GM18867 (cell line): ENCODE measurements around the gene CDH8.

Source experiments
- ATAC-seq: cut with Tn5 transposase; IDR thresholded peaks from one replicate; pipeline ENCODE4 v1.9.1; 2021; ENCODE audit warnings: mild to moderate bottlenecking, moderate library complexity; ENCODE audit not compliant: unreplicated experiment

CDH8 gene, protein sequence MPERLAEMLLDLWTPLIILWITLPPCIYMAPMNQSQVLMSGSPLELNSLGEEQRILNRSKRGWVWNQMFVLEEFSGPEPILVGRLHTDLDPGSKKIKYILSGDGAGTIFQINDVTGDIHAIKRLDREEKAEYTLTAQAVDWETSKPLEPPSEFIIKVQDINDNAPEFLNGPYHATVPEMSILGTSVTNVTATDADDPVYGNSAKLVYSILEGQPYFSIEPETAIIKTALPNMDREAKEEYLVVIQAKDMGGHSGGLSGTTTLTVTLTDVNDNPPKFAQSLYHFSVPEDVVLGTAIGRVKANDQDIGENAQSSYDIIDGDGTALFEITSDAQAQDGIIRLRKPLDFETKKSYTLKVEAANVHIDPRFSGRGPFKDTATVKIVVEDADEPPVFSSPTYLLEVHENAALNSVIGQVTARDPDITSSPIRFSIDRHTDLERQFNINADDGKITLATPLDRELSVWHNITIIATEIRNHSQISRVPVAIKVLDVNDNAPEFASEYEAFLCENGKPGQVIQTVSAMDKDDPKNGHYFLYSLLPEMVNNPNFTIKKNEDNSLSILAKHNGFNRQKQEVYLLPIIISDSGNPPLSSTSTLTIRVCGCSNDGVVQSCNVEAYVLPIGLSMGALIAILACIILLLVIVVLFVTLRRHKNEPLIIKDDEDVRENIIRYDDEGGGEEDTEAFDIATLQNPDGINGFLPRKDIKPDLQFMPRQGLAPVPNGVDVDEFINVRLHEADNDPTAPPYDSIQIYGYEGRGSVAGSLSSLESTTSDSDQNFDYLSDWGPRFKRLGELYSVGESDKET

DNA sequence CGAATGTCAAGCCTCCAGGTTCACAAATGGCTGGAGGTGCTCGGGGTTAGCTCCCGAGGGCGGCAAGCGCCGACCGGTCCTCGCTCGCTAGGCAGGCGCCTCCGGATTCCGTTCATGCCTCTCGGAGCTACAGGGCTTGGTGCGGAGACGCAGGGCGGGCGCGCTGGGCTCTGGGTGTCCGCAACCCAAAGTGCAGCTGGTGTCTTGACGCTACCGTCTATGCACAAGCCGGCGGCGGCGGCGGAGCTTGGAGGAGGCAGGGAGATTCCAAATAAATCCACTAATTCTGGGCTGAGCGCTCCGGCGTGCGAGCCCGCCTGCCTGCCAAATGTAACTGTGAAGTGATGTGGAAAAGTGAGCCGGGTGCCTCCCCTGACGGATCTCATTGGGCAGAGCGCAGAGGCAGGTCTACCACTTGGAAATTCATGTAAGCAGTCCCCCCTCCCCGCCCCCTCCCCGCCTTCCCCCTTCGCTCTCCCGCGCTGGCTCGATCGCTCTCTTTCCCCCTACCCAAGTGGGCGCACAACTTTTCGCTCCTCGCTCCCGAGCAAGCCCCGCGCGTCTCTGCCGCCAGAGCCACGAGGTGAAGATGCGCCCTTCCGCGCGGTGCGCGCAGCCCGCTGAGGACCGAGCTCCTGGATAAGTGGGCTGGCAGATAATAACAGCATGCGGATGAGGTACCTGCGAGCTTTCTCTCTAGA, at the start of gene CDH8:
Gene CDH8 (minus strand): TSS at position 338 of the 701 bp plus-strand sequence. CDS start 15,035 bp downstream, outside the sequence.
- ATAC-seq, result no peak

GRCh38 chr16:62079236-62079635, 43.0 kb upstream of the CDH8 start:
- ATAC-seq, result no peak

DNA sequence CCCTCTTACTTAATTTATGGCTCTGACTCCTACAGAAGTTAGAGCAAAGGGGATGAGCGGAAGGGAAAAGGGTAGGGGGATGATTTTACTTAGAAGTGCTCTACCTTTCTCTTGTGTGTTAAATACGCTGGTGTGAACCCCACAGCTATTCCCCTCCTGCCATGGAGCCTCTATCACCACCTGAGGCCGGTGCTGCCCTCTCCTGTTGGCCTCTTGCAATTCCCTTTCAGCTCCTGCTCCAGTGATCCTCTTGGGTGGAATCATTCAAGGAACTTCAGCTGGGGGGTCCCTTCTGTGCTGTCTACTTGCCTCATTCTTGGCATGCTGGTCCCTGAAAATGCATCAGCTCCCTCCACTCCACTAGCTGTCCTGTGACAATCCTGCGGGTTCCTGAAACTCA, 41.8 kb upstream of the CDH8 start:
- ATAC-seq, result peak; percentile 44

DNA sequence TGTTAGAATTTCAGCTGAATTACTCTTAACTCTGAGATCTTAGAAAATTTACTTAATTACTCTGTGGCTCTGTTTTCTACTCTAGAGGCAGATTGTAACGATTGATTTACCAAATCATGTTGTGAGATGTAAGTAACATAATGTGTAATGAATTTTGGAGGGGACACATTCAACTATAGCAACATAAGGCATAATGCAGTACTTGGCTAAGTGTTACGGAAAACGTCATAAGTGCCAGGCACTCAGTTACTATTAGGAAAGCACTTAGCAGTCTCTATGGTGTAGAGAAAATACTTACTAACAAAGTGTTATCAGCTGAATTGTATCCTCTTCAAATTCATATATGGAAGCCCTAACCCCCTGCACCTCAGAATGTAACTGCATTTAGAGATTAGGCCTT, 40.6 kb upstream of the CDH8 start:
- ATAC-seq, result no peak

DNA sequence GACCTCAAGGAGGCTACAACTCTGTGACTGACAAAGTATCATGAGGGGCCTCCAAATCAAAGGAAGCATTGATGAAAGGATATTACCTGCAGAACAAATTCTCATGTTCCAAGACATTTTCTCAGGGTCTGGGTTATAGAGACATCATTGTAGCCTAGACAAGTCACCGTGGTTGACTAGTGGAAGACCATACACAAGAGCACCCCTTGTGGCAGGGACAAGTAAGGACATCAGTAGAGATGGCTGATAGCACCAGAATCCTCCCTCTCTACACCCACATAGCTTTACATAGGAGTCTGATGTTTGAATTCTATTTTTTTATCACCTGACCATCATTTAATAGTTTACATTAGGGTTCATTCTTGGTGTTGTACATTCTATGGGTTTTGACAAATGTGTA, 32.5 kb upstream of the CDH8 start:
- peak; percentile 80 for ATAC-seq

GRCh38 chr16:62067981-62068380, 31.7 kb upstream of the CDH8 start:
- no peak for ATAC-seq

GRCh38 chr16:62067182-62067581, 30.9 kb upstream of the CDH8 start:
- no peak for ATAC-seq

- no peak for ATAC-seq
Observed at GRCh38 chr16:62066747-62067146, 30.5 kb upstream of the CDH8 start.

- ATAC-seq, result no peak
Observed at GRCh38 chr16:62064173-62064572, 27.9 kb upstream of the CDH8 start.

- no peak for ATAC-seq
Observed at GRCh38 chr16:62060089-62060488, 23.9 kb upstream of the CDH8 start.

- no peak for ATAC-seq
Observed at GRCh38 chr16:62059527-62059926, 23.3 kb upstream of the CDH8 start.

- no peak for ATAC-seq
Observed at GRCh38 chr16:62058412-62058811, 22.2 kb upstream of the CDH8 start.

- no peak for ATAC-seq
Observed at GRCh38 chr16:62051942-62052341, 15.7 kb upstream of the CDH8 start.

- ATAC-seq, result no peak
Observed at GRCh38 chr16:62050793-62051192, 14.6 kb upstream of the CDH8 start.

DNA sequence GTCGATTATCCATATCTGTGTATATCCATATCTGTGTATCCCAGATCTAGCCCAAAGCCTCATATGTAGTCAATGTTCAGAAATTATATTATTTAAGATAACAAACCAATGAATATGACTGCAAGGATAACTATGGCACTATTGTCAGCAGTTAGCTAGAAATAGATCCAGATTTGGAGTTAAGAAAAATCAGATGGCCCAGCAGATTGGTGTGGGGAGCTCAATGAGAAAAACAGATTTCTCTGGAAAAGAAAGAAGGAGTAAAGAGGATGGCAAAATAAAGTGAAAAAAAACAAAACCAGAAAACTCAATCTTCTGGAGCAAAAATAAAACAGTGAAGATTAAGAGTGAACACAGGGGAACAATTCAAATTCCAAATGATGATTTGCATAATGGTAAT, 10.6 kb upstream of the CDH8 start:
- no peak for ATAC-seq

GRCh38 chr16:62041401-62041800, 5.2 kb upstream of the CDH8 start:
- ATAC-seq, result peak; percentile 69

GRCh38 chr16:62038646-62039045, 2.4 kb upstream of the CDH8 start:
- no peak for ATAC-seq

DNA sequence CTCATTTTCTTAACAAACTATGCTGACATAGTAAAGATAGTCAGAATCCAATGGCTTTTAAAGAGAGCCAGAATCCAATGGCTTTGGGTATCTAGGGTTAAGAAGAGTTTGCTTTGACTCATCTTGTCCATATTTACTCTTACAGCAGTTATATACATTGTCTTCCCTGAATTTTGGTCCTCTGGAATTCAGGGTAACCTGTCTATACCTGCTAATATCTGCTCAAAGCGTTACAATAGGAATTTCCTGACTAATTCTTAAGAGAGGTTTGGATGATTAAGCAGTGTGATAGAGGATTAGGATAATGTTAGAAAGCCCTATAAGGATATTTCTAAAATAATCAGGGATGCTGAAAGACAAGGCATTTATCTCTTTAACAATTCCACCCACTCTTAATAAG, 2.0 kb upstream of the CDH8 start:
- ATAC-seq, result no peak

DNA sequence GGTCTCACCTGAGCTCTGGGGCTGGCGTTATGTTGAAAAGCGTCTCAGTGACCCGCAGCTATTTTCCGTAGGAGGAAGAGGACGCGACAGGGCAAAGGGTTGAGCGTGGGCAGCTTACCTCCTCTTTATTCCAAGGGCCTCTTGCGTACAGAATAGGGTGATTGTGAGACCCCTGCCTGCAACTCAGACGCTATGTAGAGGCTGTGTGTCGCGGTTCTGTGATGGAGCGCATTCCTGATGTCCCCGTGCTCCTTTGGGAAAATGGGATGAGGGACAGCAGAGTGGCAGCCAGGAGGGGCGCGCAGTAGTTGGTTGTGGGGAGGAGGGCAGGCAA, 531 bp upstream of the CDH8 start:
- no peak for ATAC-seq

- ATAC-seq, result no peak
Observed at GRCh38 chr16:62035115-62036092, 834 bp downstream of the CDH8 start.
